Neural progenitor cell (in vitro differentiated cells): ENCODE results near the gene PTPN4.

Source experiments
- EZH2 ChIP-seq: fragments of 200-600 bp; sonication (generic); IDR thresholded peaks from 2 replicates; pipeline ENCODE4 v1.6.1; 2017; ENCODE audit warnings: antibody characterized with exemption, mild to moderate bottlenecking, moderate library complexity
- EZH2phosphoT487 ChIP-seq: fragments of 200-600 bp; sonication (generic); IDR thresholded peaks from 2 replicates; pipeline ENCODE4 v1.6.1; 2017; ENCODE audit warnings: antibody characterized with exemption
- TF ChIP-seq, protein P1 (sequence below): fragments of 200-600 bp; sonication (generic); IDR thresholded peaks from 2 replicates; pipeline ENCODE4 v1.5.1; 2017; ENCODE audit warnings: antibody characterized with exemption, mild to moderate bottlenecking

DNA sequence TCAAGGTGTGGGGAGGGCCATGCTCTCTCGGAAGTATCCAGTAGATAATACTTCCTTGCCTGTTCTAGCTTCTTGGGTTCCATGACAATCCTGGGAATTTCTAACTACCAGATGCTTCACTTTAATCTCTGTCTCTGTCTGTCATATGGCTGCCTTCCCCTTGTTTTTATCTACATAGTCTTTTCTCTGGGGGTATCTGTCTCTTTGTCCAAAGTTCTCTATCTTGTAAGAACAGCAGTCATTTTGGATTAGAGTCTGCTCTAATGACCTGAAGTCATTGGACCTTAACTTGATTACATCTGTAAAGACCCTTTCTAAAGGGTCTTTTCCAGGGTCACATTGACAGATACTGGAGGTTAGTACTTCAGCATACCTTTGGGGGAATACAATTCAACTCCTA, 241.7 kb downstream of the PTPN4 start:
- TF ChIP-seq, protein P1, sequence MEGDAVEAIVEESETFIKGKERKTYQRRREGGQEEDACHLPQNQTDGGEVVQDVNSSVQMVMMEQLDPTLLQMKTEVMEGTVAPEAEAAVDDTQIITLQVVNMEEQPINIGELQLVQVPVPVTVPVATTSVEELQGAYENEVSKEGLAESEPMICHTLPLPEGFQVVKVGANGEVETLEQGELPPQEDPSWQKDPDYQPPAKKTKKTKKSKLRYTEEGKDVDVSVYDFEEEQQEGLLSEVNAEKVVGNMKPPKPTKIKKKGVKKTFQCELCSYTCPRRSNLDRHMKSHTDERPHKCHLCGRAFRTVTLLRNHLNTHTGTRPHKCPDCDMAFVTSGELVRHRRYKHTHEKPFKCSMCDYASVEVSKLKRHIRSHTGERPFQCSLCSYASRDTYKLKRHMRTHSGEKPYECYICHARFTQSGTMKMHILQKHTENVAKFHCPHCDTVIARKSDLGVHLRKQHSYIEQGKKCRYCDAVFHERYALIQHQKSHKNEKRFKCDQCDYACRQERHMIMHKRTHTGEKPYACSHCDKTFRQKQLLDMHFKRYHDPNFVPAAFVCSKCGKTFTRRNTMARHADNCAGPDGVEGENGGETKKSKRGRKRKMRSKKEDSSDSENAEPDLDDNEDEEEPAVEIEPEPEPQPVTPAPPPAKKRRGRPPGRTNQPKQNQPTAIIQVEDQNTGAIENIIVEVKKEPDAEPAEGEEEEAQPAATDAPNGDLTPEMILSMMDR, result no peak
- TF ChIP-seq EZH2 (no peak), EZH2phosphoT487 (no peak)
